ENCODE measurements around the gene BTNL3.

Gene BTNL3

DNA sequence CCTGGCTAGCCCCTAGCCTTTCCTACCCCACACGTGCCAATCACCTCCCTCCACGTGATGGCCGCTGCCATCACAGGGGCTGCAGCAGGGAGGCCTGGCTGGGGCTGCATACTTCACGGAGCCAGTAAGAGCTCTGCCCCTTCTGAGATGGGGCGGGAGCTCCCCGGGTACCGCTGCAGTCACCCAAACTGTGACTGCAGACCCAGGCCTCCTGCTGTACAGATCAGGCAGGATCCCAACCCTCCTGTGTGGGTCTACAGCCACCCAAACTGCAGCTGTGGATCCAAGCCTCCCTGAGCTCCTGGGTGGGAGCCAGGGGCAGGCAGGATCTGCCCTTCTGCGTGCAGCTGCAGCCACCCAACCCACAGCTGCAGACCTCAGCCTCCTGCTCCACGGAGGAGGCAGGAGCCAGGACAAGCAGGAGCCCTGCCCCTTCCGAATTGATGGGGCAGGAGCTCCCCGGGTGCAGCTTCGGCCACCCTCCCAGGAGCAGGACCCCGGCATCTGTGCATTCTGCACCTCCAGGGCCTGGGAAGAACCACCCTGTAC lies 48.2 kb downstream of the BTNL3 start:
- DNase-seq (ENCODE audit: low read depth, low spot score) = no peak
- H3K4me3 ChIP-seq (ENCODE audit: low read depth, low read length) = no peak overlapping the region
- TF ChIP-seq, protein P1, sequence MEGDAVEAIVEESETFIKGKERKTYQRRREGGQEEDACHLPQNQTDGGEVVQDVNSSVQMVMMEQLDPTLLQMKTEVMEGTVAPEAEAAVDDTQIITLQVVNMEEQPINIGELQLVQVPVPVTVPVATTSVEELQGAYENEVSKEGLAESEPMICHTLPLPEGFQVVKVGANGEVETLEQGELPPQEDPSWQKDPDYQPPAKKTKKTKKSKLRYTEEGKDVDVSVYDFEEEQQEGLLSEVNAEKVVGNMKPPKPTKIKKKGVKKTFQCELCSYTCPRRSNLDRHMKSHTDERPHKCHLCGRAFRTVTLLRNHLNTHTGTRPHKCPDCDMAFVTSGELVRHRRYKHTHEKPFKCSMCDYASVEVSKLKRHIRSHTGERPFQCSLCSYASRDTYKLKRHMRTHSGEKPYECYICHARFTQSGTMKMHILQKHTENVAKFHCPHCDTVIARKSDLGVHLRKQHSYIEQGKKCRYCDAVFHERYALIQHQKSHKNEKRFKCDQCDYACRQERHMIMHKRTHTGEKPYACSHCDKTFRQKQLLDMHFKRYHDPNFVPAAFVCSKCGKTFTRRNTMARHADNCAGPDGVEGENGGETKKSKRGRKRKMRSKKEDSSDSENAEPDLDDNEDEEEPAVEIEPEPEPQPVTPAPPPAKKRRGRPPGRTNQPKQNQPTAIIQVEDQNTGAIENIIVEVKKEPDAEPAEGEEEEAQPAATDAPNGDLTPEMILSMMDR (IDR thresholded peaks at IDR 0.05; ENCODE audit: low read depth, low read length) = no peak
- in situ Hi-C loops (cut with HindIII; ENCODE audit: low sequenced_read_pairs) = no loop called here

DNA sequence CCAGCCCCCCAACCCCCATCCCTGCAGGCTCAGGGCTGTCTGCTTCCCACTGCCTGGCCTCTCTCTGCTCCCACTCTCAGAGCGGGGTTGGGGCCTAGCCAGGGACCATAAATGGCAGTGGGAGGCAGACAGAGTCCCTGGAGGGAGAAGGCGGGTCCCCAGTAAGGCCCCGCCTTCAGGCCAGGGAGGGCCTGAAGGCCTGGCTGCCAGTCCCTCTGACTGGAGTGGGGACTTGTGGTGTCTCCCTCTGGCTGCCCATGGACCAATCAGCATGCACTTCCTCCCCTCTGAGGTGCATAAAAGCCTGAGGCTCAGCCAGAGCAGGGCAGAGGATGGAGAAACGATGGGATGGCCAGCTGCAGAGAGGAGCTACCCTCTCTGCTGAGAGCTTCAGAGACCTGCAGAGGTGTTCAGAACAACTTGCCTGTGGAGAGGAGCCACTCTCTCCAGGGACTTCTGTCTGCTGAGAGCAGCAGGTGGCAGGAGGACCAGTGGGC lies 48.8 kb downstream of the BTNL3 start:
- no peak overlapping the region for H3K4me3 ChIP-seq (ENCODE audit: low read depth, low read length)
- no peak for DNase-seq (ENCODE audit: low read depth, low spot score)
- in situ Hi-C loops (cut with HindIII; ENCODE audit: low sequenced_read_pairs) = no loop called here
- TF ChIP-seq, protein P1 (IDR thresholded peaks at IDR 0.05; ENCODE audit: low read depth, low read length) = no peak

DNA sequence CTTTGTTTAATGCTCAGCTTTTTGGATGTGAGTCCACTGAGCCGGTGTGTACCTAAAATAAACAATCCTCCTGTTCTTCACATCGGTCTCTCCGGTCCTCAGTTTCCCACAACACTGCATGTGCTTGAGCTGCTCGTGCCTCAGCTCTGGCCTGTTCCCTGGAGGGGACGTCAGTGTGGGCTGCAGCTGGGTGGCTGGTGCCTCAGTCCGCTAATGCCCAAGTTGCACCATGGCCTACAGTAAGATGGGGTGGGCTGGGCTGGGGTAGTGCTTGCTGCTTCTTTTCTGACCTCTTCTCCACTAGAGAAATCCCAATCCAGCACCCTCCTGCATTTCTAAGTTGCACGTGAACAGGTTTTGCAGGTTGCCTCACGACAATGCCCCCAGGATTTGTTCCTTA lies 50.8 kb downstream of the BTNL3 start:
- TF ChIP-seq, protein P1 (IDR thresholded peaks at IDR 0.05; ENCODE audit: low read depth, low read length) = no peak
- DNase-seq (ENCODE audit: low read depth, low spot score) = no peak
- in situ Hi-C loops (cut with HindIII; ENCODE audit: low sequenced_read_pairs) = no loop called here
- no peak overlapping the region for H3K4me3 ChIP-seq (ENCODE audit: low read depth, low read length)

DNA sequence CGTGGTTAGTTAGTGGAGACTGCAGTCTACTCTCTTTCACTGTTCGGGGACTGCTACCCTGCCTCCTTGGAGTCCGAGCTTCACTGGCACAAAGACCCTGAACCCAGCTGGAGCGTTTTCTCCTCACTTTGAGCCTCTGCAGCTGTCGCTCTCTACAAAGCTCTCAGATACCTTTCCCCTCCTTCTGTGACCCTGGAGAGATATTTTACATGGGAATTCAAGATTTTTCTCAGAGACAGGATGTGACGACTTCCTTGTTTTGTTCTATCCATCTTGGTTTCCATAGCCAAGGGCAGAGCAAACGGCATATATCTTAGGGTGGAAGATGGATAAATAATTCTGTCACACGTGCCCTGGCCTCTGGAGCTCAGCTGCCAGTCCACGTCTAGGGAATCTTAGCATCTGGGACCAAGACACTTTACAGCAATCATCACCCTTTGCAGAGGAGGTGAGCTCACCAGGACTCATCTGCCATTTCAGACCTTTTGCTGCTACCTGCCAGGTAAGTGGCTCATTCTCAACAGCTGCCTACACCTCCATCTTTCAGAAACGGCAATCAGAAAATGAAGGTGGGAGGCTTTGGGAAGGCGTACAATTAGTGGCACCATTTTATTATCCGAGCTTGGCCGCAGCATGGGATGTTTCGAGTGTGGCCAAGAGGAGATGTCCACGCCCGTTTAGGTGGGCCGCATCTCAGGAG lies 51.4 kb downstream of the BTNL3 start, which contains the start of gene BTNL9:
BTNL9 (plus strand) TSS at position 336 of the 700 bp plus-strand sequence. CDS start 5,224 bp downstream, outside the sequence.
- no peak for DNase-seq (ENCODE audit: low read depth, low spot score)
- in situ Hi-C loops (cut with HindIII; ENCODE audit: low sequenced_read_pairs) = no loop called here

DNA sequence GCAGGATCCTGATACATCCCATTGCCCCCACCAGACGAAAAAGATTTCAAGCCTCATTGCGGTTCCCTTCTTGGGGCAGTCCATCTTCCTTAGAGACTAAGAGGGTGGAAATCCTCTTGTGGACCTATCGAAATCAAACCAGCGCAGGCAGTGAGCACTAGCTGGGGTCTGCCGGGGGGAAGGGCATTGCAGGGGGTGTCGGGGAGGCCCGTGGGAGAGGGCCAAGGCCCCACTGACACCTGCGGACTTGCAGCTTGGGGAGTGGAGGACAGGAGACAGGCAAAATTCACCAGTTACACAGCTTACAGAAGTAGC lies 51.9 kb downstream of the BTNL3 start:
- in situ Hi-C loops (cut with HindIII; ENCODE audit: low sequenced_read_pairs) = no loop called here
- no peak overlapping the region for H3K4me3 ChIP-seq (ENCODE audit: low read depth, low read length)
- TF ChIP-seq, protein P1 (IDR thresholded peaks at IDR 0.05; ENCODE audit: low read depth, low read length) = no peak
- no peak for DNase-seq (ENCODE audit: low read depth, low spot score)

More for the DNA sequence above, 51.4 kb downstream of the BTNL3 start, which contains the start of gene BTNL9:
- no peak within 1 kb of the TSS for H3K4me3 ChIP-seq (ENCODE audit: low read depth, low read length)
- TF ChIP-seq, protein P1 (IDR thresholded peaks at IDR 0.05; ENCODE audit: low read depth, low read length) = no peak

DNA sequence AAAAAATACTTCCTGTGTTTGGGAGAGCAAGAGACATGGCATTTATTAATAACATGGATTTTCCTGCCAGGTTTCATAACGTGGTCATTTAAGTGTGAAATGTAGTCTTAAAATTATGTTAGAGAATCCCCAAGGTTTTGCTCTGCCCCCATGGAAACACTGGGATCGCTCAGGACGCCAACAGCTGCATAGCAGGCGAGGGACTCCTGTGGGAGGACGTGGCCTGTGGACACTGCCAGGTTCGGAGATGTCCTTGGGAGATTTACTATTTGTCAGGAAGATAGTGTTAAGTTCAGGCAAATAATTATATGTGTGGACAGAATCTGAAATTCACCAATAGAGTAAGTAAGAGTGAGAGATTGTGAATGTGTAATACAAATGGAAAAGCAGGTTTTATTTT lies 52.4 kb downstream of the BTNL3 start:
- in situ Hi-C loops (cut with HindIII; ENCODE audit: low sequenced_read_pairs) = no loop called here
- TF ChIP-seq, protein P1 (IDR thresholded peaks at IDR 0.05; ENCODE audit: low read depth, low read length) = no peak
- no peak for DNase-seq (ENCODE audit: low read depth, low spot score)
- no peak overlapping the region for H3K4me3 ChIP-seq (ENCODE audit: low read depth, low read length)

Measured in astrocyte of the spinal cord (primary cell).